NB4 (cell line): ENCODE measurements around the gene ATP6V0C.

Experiments
- CTCF ChIP-seq: IDR thresholded peaks from one replicate; pipeline ENCODE4 v1.5.1; 2012; ENCODE audit warnings: low read depth, low read length
- MAX ChIP-seq: IDR thresholded peaks from 2 replicates; pipeline ENCODE4 v1.6.1; 2011; ENCODE audit warnings: low read depth, low read length
- POLR2A ChIP-seq: IDR thresholded peaks from 2 replicates; pipeline ENCODE4 v1.6.1; 2011; ENCODE audit warnings: mild to moderate bottlenecking; ENCODE audit not compliant: insufficient read length; ENCODE audit errors: extremely low read depth

- TF ChIP-seq CTCF: no peak
- peak; percentile 83 for TF ChIP-seq MAX
- TF ChIP-seq POLR2A: peak; percentile 50
Observed at GRCh38 chr16:2531696-2532493, 18.1 kb downstream of the ATP6V0C start.
